Transverse colon (tissue), 4 donors: ENCODE results near the gene PPFIA1. TPM values are rescaled to one million over a fixed set of nuclear protein-coding genes. Genes with fewer than 3 reads are reported as not detected.

Source experiments
- DNase-seq: peaks from one replicate; pipeline ENCODE4 v3.0.0-alpha.2; 2019
- H3K27ac ChIP-seq, 4 donors: fragments of 200-600 bp; sonication (generic); 2 replicates each; pipeline ENCODE4 v1.5.1; 2016 to 2018; ENCODE audit warnings: inconsistent platforms in 4 of 4
- H3K27me3 ChIP-seq: fragments of 200-600 bp; sonication (generic); 2 replicates; pipeline ENCODE4 v1.5.1; 2017; ENCODE audit warnings: inconsistent platforms
- H3K36me3 ChIP-seq, 4 donors: fragments of 200-600 bp; sonication (generic); 2 replicates each; pipeline ENCODE4 v1.5.1; 2017 to 2019; ENCODE audit warnings: inconsistent platforms in 4 of 4
- H3K4me1 ChIP-seq, 4 donors: fragments of 200-600 bp; sonication (generic); 2 replicates each; pipeline ENCODE4 v1.5.1; 2017 to 2020; ENCODE audit warnings: inconsistent platforms in 4 of 4
- H3K4me3 ChIP-seq, 4 donors: fragments of 200-600 bp; sonication (generic); 1 replicate in 1 of 4; 2 replicates in 3 of 4; pipeline versions ENCODE4 v1.5.1 to v1.6.1; 2017 to 2019; ENCODE audit warnings: inconsistent platforms in 4 of 4
- H3K9me3 ChIP-seq, 2 donors: fragments of 200-600 bp; sonication (generic); 2 replicates each; pipeline ENCODE4 v1.5.1; 2017 to 2019; ENCODE audit warnings: inconsistent platforms in 2 of 2
- EP300 ChIP-seq: sonication (generic); formaldehyde crosslinking; IDR thresholded peaks from one replicate; pipeline ENCODE4 v1.6.1; 2017; ENCODE audit warnings: antibody characterized with exemption, low read depth
- POLR2A ChIP-seq: fragments of 450-650 bp; IDR thresholded peaks from one replicate; pipeline ENCODE4 v1.6.1; 2016; ENCODE audit warnings: antibody characterized with exemption, mild to moderate bottlenecking, moderate library complexity
- POLR2AphosphoS5 ChIP-seq, 3 donors: sonication (generic); formaldehyde crosslinking; IDR thresholded peaks; one replicate each; pipeline ENCODE4 v1.6.1; 2016; ENCODE audit warnings: antibody characterized with exemption in 3 of 3
- WGBS, 2 donors: methylation state at CpG; one replicate each; pipeline ENCODE4 v1.1.5; 2018; ENCODE audit warnings: low coverage in 1 of 2; 5-methylcytosine and 5-hydroxymethylcytosine counted together
- in situ Hi-C, 4 donors: fragments of 200-750 bp; cut with MboI; loops; one replicate each; pipeline versions ENCODE4 v1.15.0 to v1.15.1; 2017; ENCODE audit warnings: low sequenced_read_pairs in 3 of 4, low pct_ligation_motif_present in 1 of 4, low pct_unique_long_range_greater_than_20kb in 1 of 4
- intact Hi-C: fragments of 100-400 bp; cut with DNase I; formaldehyde crosslinking; loops from one replicate; pipeline ENCODE4 v1.15.1; 2023; ENCODE audit warnings: low total_unique reads
- total RNA-seq, 4 donors: library from RNA; depleted of rRNA; stranded (reverse); fragments of >200 nt; gene quantifications; one replicate each; pipeline ENCODE4 v1.1.0, GENCODE V29; 2016
- TF ChIP-seq, protein P1 (sequence below), 5 experiments: fragments of 200-600 bp in 3 of 5; fragments of 450-650 bp in 2 of 5; sonication (generic) in 3 of 5; IDR thresholded peaks; 1 replicate in 2 of 5; 2 replicates in 3 of 5; pipeline ENCODE4 v1.5.1; 2016 to 2017; ENCODE audit warnings: antibody characterized with exemption in 5 of 5, inconsistent platforms in 3 of 5, mild to moderate bottlenecking in 2 of 5, moderate library complexity in 1 of 5

PPFIA1 gene
- total RNA-seq: 100 to 1,000 TPM in 1 of 4 donors, 10 to 100 TPM in 3; 42.6 to 143 (median 72.8) TPM

DNA sequence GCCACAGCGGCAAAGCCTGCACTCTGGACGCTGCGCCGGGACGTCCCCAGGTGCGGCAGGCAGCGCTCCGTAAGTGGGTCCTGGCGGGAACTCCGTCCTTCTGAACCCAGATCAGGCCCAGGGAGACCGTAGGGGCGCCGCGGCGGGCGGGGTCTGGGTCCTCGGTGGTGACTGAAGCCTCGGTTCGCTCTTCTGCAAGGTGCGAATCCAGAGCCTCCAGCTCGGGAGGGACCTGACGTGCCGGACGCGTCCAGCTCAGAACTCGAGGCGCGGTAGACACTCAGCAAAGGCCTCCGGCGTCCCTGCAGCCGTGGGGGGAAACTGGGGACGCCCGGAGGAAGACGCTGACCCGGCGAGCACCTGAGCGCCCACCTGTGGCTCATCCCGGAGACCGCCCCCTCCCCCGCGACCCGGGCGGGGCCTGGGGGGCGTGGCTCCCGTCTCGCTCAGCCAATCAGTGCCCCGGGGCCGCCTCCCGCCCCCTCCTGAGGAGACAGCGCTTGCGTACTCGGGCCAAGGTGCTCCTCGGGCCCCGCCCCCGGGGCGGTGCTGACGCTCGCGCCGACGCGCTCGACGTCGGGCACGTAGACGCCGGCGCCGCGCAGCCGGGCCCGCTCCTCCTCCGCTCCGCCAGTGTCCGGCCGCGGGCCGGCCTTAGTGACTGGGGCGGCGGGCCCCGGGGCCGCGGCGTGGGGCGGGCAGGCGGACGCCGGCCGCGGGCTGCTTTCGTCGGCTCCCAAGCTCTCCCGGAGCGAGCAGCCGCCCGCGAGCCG is at the start of gene PPFIA1:
TSS of gene PPFIA1 (plus strand) at position 587 of the 773 bp plus-strand sequence. CDS start 1,483 bp downstream, outside the sequence.
- Histone ChIP-seq H3K27ac (peak within 1 kb of the TSS; percentile 87 to 97 (median 94)), H3K9me3 (no peaks in the 10 kb centered on the region), H3K4me3 (peak within 1 kb of the TSS; percentile 78 to 97 (median 84)), H3K27me3 (no peaks in the 10 kb centered on the region), H3K36me3 (peaks cover 0 to 8% (median 0%) of the 10 kb centered on the region in 4 donors), H3K4me1 (peaks cover 10 to 29% (median 22%) of the 10 kb centered on the region in 4 donors)
- in situ Hi-C loops: no loop called here
- DNase-seq: peak; percentile 97
- 0% methylated on average over 13 of the region's 99 CpGs; no CpG with 5 or more reads in 1 of the 2 donors for WGBS, 2 donors
- intact Hi-C loops: loop anchor here (1.0 kb wide), 1 partner anchor 67 kb away; the partner anchor contains the start of gene FADD
- TF ChIP-seq, protein P1, sequence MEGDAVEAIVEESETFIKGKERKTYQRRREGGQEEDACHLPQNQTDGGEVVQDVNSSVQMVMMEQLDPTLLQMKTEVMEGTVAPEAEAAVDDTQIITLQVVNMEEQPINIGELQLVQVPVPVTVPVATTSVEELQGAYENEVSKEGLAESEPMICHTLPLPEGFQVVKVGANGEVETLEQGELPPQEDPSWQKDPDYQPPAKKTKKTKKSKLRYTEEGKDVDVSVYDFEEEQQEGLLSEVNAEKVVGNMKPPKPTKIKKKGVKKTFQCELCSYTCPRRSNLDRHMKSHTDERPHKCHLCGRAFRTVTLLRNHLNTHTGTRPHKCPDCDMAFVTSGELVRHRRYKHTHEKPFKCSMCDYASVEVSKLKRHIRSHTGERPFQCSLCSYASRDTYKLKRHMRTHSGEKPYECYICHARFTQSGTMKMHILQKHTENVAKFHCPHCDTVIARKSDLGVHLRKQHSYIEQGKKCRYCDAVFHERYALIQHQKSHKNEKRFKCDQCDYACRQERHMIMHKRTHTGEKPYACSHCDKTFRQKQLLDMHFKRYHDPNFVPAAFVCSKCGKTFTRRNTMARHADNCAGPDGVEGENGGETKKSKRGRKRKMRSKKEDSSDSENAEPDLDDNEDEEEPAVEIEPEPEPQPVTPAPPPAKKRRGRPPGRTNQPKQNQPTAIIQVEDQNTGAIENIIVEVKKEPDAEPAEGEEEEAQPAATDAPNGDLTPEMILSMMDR (IDR thresholded peaks at IDR 0.05): peak in 1 of 5 experiments; percentile 8
- TF ChIP-seq EP300 (no peak), POLR2A (peak; percentile 74), POLR2AphosphoS5 (IDR thresholded peaks at IDR 0.05) (peak; percentile 72 to 89 (median 73))

DNA sequence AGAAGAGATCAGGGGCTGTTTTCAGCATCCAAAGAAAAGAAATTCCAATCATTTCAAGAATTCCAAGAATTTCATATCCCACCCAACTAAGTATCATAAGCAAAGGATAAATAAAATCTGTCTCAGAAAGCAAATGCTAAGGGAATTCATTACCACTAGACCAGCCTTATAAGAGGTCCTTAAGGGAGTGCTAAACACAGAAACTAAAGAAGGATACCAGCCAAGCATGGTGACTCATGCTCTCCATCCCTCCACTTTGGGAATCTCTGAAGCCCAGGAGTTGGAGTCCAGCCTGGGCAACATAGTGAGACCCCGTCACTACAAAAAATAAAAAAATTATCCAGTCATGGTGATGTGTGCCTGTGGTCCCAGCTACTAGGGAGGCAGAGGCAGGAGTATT is 49.6 kb upstream of the PPFIA1 start:
- DNase-seq: no peak
- Histone ChIP-seq H3K36me3 (no peaks in the 10 kb centered on the region), H3K27me3 (no peaks in the 10 kb centered on the region), H3K4me3 (no peak overlapping the region), H3K27ac (no peak overlapping the region), H3K4me1 (peaks cover 0 to 7% (median 2%) of the 10 kb centered on the region in 4 donors), H3K9me3 (no peaks in the 10 kb centered on the region)
- intact Hi-C loops (no loop called here), in situ Hi-C loops (no loop called here)
- TF ChIP-seq POLR2A: no peak
- TF ChIP-seq, protein P1 (IDR thresholded peaks at IDR 0.05): no peak
- WGBS, 2 donors: 92 to 100% methylated on average over 1 of the region's 1 CpG

DNA sequence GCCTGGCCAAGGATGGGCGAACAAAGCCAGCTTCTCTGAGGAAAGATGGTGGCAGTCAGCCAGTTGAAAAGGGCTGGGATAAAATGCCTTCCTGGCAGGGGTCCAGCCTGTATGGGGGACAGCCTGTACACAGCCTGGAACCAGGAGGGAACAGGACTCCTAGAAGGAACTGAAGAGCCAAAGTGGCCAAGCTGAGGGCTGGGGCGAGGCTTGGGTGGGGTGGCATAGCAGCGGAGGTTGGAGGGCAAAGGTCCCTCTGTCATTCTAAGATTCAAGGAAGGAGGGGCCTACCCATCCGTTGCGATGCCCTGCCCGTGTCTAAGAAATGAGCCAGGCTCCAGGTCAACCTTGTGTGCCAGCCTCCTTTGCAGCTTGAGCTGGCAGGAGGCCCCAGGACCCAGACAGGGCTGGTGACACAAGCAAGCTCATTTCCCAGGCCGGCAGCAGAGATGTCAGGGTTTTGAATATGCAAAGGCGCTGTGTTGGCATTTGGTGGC is 44.8 kb upstream of the PPFIA1 start:
- in situ Hi-C loops (no loop called here), intact Hi-C loops (no loop called here)
- WGBS, 2 donors: 40% methylated on average over 1 to 8 of the region's 8 CpGs
- H3K9me3 ChIP-seq: no peaks in the 10 kb centered on the region
- peaks cover 8 to 28% (median 20%) of the 10 kb centered on the region in 4 donors for H3K4me1 ChIP-seq
- no peak overlapping the region for H3K4me3 ChIP-seq
- peak; percentile 94 for DNase-seq
- TF ChIP-seq POLR2A: peak; percentile 43
- TF ChIP-seq, protein P1 (IDR thresholded peaks at IDR 0.05): no peak
- TF ChIP-seq POLR2AphosphoS5 (IDR thresholded peaks at IDR 0.05): peak in 2 of 3 donors; percentile 63 to 71
- TF ChIP-seq EP300: no peak
- no peaks in the 10 kb centered on the region for H3K36me3 ChIP-seq
- H3K27me3 ChIP-seq: no peaks in the 10 kb centered on the region
- peak overlapping the region; percentile 74 to 85 (median 82) for H3K27ac ChIP-seq

DNA sequence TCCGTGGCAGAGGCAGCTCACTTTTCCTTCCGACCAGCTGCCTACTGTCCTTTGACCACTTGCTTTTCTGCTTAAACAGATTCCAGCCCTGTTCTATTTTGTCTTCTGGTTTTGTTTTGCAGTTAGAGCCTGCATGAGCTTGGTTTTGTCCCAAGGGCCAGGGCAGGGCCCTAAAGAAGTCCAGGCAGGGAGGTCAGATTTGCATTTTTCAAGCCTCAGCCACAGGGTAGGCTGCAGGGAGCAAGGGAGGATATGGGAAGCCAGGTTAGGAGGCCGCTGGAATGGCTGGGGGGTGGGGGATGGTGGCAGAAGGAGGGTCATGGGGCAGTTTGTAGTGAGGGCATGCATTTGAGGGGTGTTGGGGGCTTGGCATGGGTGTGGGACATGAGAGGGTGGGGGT is 44.3 kb upstream of the PPFIA1 start:
- no peak for TF ChIP-seq POLR2A
- no peaks in the 10 kb centered on the region for H3K27me3 ChIP-seq
- no peaks in the 10 kb centered on the region for H3K9me3 ChIP-seq
- H3K4me1 ChIP-seq: peaks cover 8 to 28% (median 20%) of the 10 kb centered on the region in 4 donors
- no peak overlapping the region for H3K4me3 ChIP-seq
- in situ Hi-C loops (no loop called here), intact Hi-C loops (no loop called here)
- peak overlapping the region; percentile 74 to 85 (median 82) for H3K27ac ChIP-seq
- no peak for DNase-seq
- WGBS, 2 donors: 50% methylated on average over 3 of the region's 3 CpGs; no CpG with 5 or more reads in 1 of the 2 donors
- H3K36me3 ChIP-seq: no peaks in the 10 kb centered on the region
